ENCODE results near the gene PTGIS.

PTGIS gene

DNA sequence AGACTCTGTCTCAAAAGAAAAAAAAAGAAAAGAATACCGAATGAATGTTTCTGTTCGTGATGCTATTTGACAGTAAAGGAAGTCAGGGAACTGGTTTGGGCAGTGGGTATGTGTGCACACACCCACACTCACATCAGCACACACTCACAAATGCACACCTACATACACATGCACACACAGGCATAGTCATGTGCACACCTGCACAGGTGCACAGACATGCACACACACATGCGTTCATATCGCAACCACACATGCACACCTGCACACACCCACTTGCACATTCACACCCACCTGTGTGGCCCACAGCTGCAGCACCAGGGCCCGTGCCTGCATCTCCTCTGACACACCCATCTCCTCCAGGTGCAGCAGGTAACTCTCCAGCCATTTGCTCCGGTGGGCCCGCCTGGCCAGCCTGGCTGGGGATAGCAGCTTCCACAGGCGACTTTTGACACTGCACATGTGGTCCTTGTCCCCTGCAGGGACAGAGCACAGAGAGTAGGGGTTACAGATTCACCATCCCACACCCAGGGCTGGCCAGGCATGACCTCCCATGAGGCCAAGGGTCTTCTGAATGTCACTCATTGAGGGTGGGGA is 44.1 kb downstream of the PTGIS start:
- CTCF ChIA-PET: no interaction called here

DNA sequence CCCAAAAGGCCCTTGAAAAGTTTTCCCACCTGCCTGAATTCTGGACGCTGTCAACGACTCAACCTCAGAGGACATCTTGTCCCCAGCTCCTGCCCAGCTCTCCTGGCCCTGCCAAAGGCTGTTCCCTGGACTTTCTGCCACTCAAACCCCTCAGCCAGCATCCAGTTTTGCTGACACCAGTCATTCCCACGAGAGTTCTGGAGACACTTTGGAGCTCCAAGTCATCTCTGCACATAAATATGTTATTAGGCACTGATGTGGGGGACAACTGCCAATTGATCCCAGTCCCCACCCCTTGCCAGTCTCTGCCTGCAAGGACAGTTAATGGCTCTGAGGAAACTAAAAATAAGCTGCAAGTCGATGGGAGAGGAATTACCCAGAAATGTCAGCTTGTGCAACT is 46.6 kb downstream of the PTGIS start:
- TF ChIP-seq, protein P1, sequence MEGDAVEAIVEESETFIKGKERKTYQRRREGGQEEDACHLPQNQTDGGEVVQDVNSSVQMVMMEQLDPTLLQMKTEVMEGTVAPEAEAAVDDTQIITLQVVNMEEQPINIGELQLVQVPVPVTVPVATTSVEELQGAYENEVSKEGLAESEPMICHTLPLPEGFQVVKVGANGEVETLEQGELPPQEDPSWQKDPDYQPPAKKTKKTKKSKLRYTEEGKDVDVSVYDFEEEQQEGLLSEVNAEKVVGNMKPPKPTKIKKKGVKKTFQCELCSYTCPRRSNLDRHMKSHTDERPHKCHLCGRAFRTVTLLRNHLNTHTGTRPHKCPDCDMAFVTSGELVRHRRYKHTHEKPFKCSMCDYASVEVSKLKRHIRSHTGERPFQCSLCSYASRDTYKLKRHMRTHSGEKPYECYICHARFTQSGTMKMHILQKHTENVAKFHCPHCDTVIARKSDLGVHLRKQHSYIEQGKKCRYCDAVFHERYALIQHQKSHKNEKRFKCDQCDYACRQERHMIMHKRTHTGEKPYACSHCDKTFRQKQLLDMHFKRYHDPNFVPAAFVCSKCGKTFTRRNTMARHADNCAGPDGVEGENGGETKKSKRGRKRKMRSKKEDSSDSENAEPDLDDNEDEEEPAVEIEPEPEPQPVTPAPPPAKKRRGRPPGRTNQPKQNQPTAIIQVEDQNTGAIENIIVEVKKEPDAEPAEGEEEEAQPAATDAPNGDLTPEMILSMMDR (IDR thresholded peaks at IDR 0.05; ENCODE audit: control extremely low read depth, extremely low read depth, low read depth, missing control alignments): no peak
- CTCF ChIA-PET: no interaction called here
- no peak for DNase-seq (ENCODE audit: extremely low spot score)
- POLR2A ChIA-PET: no interaction called here

More for the DNA sequence above, 44.1 kb downstream of the PTGIS start:
- POLR2A ChIA-PET: no interaction called here
- TF ChIP-seq, protein P1 (IDR thresholded peaks at IDR 0.05; ENCODE audit: control extremely low read depth, extremely low read depth, low read depth, missing control alignments): no peak
- DNase-seq (ENCODE audit: extremely low spot score): no peak

DNA sequence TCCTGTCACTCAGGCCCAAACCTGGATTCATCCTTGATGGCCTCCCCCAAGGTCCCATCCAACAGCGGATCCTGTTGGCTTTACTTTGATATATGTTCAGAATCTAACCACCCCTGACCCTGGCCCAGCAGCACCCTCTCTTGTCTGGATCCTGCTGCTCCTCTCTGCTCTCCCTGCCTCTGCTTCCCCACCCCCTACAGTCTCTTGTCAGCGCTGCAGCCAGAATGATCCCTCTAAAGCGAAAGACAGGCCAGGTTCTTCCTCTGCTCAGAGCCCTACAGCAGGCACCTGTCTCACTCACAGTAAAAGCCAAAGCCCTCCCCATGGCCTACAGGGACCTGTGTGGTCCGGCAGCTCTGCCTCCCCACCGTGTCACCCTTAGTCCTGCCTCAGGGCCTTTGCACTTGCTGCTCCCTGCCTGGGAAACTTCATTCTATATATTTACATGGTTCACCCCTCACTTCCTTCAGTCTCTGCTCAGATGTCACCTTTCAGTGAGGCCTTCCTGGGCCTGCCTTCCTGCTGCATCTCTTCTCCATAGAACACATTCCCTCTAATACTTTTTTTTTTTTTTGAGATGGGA is 48.1 kb downstream of the PTGIS start:
- POLR2A ChIA-PET: no interaction called here
- TF ChIP-seq, protein P1 (IDR thresholded peaks at IDR 0.05; ENCODE audit: control extremely low read depth, extremely low read depth, low read depth, missing control alignments): no peak
- CTCF ChIA-PET: interaction anchor here (0.8 kb wide), 1 partner anchor 21 kb away, joined by 3 read pairs; no protein-coding TSS in a partner anchor
- DNase-seq (ENCODE audit: extremely low spot score): no peak

DNA sequence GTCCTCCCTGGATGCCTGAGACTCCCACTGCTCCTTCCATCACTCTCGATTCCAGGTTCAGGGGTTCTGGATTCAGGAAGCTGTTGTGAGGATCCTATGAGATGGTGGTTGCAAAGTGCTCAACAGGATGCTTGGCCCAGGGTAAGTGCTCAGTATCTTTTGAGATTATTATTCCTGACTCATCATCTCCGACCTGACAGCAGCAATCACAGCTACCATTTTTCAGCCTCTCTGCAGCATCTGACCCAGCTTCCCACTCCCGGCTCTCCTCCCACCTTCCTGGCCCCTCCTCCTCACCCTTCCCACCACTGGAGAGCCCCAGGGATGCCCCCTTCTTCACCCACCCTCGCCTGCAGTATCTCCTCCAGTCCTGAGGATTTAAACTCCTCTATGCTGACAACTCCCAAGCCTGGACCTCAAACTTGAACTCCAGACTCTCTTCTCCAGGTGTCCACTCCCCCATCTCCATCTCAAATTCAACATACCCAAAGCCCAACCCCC is 48.7 kb downstream of the PTGIS start:
- DNase-seq (ENCODE audit: extremely low spot score): no peak
- ChIA-PET POLR2A (no interaction called here), CTCF (no interaction called here)
- TF ChIP-seq, protein P1 (IDR thresholded peaks at IDR 0.05; ENCODE audit: control extremely low read depth, extremely low read depth, low read depth, missing control alignments): no peak

DNA sequence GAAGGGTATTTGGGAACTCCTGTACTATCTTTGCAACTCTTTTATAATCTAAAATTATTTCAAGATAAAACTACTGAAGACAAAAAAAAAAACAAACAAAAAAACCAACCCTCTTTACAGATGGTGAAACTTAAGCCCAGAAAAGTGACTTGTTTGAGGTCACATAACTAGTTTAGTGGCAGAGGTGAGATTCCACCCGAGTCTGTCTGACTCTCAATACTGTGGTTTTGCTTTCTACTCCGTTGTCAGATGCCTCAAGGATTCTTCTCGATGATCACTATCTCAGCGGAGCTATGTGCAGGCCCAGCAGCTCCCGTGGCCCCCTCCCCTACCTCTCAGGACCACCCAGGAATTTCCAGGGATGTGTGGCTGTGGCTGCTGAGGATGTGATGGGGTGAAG is 49.4 kb downstream of the PTGIS start:
- TF ChIP-seq, protein P1 (IDR thresholded peaks at IDR 0.05; ENCODE audit: control extremely low read depth, extremely low read depth, low read depth, missing control alignments): no peak
- no peak for DNase-seq (ENCODE audit: extremely low spot score)
- ChIA-PET POLR2A (no interaction called here), CTCF (no interaction called here)

DNA sequence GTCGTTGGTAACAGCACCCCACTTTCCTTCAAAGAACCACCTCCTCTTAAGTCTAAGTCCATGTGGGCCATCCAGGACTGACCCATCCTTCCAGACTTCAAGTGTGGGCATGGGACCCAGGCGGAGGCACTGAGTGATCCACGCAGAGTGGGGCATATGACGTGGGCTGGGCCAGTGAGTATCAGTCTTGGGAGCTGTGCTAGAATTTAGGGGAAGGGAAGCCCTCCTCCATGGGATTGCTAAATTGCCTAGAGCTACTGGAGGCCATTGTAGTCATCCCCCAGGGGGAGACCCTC is 50.2 kb downstream of the PTGIS start:
- TF ChIP-seq, protein P1 (IDR thresholded peaks at IDR 0.05; ENCODE audit: control extremely low read depth, extremely low read depth, low read depth, missing control alignments): no peak
- ChIA-PET POLR2A (no interaction called here), CTCF (no interaction called here)
- no peak for DNase-seq (ENCODE audit: extremely low spot score)

Measured in GM10248 (cell line).